Fibroblast of lung (primary cell): ENCODE measurements around the gene NR3C2.

ENCODE experiments used
- CTCF ChIP-seq, 2 donors: IDR thresholded peaks in 1 of 2; conservative IDR thresholded peaks in 1 of 2; 1 replicate in 1 of 2; 2 replicates in 1 of 2; pipeline ENCODE4 v1.5.1; 2011 to 2012; ENCODE audit warnings: low read length in 2 of 2, control low read depth in 1 of 2, inconsistent platforms in 1 of 2, low read depth in 1 of 2, mild to moderate bottlenecking in 1 of 2
- EZH2 ChIP-seq: IDR thresholded peaks from 2 replicates; pipeline ENCODE4 v1.5.1; 2012; ENCODE audit warnings: low read length, control low read depth, mild to moderate bottlenecking; ENCODE audit errors: missing control alignments

GRCh38 chr4:148225639-148226038 lies 216.6 kb downstream of the NR3C2 start:
- no peak for TF ChIP-seq EZH2
- TF ChIP-seq CTCF (conservative IDR thresholded peaks at IDR 0.05 in 1 of 2, IDR thresholded peaks at IDR 0.05 in 1 of 2; ENCODE audit: low read depth in 1 of 2, low read length in 2 of 2): no peak
